Left renal cortex interstitium (tissue), 4 donors: Measurements from ENCODE around the gene MBD6. TPM values are rescaled to one million over a fixed set of nuclear protein-coding genes. Genes with fewer than 3 reads are reported as not detected.
"Not testable (repeated sequence)": the region's sequence is repeated elsewhere in the genome, so short reads cannot be mapped to it uniquely, and the experiment has no call there.

Experiments
- DNase-seq, 4 donors: peaks; one replicate each; pipeline ENCODE4 v3.0.0-alpha.2; 2013; ENCODE audit warnings: low read depth in 4 of 4, low spot score in 2 of 4, missing footprints in 1 of 4
- polyA plus RNA-seq, 4 donors: library from polyadenylated mRNA; unstranded; fragments of 120-200 nt; gene quantifications; one replicate each; pipeline ENCODE4 v1.2.1, GENCODE V29; 2013; ENCODE audit not compliant: insufficient read length in 4 of 4

Gene MBD6
- polyA plus RNA-seq, 4 donors, result 38.4 to 98.6 (median 75.0) TPM

DNA sequence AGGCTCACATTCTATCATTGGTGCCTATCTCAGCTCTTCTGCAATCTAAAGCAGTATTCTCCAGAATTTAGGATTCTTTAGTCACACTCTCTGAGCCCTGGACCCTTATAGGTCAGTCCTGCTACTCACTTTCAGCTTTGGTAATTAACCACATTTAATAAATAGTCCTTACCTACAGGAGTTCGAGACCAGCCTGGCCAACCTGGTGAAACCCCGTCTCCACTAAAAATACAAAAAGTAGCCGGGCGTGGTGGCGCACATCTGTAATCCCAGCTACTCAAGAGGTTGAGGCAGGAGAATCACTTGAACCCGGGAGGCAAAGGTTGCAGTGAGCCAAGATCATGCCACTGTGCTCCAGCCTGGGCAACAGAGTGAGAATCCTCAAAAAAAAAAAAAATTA is 8.9 kb upstream of the MBD6 start:
- not testable (repeated sequence) for DNase-seq

DNA sequence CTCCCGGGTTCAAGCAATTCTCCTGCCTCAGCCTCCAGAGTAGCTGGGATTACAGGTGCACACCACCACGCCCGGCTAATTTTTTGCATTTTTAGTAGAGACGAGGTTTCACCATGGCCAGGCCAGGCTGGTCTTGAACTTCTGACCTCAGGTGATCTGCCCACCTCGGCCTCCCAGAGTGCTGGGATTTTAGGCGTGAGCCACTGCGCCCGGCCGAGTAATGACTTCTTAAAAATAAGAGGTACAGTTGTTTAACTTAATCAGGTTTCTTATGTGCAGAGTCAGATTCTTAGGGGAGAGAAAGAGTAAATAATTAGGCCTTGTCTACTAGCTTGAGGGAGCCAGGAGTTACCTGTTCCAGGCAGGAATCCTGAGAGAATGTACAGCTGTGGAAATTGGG is 8.4 kb upstream of the MBD6 start:
- DNase-seq, result not testable (repeated sequence)

DNA sequence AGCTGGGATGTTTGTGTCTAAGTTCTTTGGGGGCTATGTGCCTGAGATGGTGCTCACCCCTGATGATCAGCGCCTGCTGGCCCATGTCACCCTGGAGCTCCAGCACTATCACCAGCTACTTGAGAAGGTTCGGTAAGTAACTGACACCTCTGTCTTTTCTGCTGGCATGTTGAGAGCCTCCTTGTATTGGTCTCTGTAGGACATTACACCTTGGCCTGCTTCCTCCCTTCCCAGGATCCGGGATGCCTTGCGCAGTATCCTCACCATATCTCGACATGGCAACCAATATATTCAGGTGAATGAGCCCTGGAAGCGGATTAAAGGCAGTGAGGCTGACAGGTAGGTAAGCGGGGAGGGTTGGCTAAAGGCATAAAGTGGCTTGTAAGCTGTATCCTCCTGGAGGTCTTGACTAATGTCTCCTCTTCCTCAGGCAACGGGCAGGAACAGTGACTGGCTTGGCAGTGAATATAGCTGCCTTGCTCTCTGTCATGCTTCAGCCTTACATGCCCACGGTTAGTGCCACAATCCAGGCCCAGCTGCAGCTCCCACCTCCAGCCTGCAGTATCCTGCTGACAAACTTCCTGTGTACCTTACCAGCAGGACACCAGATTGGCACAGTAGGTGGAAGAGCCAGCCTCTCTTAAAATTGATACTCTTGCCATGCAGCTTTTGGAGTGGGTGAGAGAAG is 7.8 kb upstream of the MBD6 start:
- DNase-seq, result no peak

DNA sequence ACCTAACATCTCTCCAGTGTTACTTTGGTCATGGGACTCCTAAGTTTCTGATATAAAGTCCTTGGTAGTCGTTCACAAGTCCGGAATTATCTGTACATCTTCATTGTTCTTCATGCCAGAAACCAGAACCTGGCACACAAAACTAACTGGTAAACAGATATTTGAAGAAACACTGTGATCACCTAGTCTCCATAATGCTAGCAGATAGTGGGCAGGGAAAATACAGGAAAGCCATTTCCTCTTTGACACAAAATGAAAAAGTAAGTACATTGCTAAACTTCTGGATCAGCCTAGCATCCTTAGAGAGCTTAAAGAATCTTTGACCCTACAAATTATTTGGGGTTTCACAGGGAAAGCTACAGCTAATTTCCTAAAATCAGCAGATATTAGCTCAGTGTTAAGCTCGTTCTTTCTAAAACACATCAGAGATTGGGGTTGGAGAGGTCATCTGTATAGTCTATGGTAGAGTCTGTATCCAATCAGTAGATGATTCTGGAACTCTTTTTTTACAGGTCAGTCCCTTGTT is 7.2 kb upstream of the MBD6 start:
- no peak for DNase-seq

DNA sequence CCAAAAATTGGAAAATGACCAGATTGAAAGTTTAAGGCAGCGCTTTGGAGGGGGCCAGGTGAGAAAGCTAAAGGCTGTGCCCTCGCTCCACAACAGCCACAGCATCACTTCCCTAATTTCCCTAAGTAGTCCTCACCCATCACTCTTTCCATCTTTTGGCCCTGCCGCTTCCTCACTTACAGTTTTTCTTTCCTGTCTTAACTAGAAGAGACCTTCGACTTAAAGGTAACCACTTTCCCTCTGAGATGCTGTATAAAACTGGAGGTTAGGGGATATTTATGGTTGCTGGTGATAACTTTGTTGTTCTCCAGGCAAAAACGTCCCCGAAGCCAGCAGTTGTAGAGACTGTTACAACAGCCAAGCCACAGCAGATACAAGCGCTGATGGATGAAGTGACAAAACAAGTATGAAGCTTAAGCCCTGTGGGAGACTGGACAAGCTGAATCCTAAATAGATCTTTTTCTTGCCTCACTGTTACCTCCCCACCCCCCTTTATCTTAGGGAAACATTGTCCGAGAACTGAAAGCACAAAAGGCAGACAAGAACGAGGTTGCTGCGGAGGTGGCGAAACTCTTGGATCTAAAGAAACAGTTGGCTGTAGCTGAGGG is 6.6 kb upstream of the MBD6 start:
- no peak for DNase-seq

DNA sequence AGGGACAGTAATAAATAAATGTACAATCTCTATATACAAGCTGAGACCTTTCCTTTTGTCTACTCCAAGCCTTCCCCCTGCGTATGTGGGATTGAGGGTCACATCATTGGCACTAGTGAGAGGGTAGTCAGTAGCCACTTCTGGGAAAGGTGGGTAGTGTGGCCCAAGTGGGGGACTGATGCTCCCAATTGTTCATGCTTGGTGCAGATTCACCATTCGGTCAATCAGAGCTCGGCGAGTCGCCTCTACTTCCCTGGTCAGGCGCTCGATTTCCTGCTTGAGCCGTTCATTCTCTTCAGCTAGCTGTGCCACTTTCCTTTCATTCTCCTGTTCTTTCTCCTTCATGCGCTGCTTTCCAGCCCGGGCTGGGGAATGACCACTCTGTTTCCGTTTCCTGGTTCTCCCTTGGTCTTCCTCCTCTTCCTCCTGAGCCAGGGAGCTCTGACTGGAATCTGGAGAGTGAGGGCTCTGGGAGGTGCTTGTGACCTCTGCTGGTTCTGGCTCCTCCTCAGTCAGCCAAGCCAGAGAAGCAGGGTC is 5.9 kb upstream of the MBD6 start:
- no peak for DNase-seq

DNA sequence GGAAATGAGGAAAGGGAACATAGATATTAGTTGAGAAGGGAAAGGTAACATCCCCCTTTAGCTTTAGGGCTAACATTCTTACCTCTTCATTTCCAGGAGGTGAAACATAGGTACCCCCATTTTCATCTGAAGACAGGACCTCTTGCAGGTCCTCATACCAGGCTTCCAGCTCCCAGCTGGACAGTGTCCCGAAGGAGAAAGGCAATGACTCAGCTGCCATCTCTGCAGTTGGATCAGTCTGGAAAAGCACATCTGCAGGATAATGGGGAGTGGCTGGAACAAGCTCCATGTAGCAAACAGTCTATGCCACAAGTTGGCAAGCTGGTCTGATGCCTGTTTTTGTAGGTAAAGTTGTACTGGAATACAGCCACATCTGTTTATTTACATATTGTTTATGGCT is 5.4 kb upstream of the MBD6 start:
- no peak for DNase-seq

DNA sequence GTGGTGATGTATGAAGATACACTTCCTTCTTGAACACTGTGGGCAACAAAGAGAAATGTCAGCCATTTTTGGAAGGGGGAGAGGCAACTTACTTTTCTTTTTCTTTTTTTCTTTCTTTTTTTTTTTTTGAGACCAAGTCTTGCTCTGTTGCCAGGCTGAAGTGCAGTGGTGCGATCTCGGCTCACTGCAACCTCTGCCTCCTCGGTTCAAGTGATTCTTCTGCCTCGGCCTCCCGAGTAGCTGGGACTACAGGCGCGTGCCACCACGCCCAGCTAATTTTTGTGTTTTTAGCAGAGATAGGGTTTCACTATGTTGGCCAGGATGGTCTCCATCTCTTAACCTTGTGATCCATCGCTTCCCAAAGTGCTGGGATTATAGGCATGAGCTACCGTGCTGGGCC is 4.9 kb upstream of the MBD6 start:
- DNase-seq, result not testable (repeated sequence)

DNA sequence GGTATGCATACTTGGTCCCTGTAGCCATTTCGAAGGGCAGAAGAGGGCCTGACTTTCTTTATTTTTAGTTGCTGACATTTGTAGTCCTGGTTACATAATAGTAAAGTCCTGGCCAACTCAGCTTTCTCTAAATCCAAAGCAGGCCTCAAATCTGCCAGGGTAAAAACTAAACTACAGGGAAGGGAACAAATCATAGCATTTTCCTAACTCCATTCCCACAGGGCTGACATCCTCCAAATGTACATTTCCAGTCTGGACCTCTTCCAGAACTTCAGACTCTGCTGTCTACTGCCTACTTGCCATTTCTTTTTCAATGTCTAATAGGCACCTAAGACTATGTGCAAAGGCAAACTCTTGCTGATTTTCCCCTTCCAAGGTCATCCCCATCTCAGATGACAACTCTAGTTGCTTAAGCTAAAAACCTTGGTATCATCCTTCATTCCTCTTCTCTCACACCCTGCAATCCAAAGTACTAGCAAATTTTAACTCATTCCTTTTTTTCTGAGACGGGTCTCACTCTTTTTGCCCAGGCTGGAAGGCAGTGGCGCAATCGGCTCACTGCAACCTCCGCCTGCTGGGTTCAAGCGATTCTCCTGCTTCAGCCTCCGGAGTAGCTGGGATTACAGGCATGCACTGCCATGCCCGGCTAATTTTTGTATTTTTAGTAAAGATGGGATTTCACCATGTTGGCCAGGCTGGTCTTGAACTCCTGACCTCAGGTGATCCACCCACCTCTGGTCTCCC is 4.3 kb upstream of the MBD6 start:
- no peak for DNase-seq

DNA sequence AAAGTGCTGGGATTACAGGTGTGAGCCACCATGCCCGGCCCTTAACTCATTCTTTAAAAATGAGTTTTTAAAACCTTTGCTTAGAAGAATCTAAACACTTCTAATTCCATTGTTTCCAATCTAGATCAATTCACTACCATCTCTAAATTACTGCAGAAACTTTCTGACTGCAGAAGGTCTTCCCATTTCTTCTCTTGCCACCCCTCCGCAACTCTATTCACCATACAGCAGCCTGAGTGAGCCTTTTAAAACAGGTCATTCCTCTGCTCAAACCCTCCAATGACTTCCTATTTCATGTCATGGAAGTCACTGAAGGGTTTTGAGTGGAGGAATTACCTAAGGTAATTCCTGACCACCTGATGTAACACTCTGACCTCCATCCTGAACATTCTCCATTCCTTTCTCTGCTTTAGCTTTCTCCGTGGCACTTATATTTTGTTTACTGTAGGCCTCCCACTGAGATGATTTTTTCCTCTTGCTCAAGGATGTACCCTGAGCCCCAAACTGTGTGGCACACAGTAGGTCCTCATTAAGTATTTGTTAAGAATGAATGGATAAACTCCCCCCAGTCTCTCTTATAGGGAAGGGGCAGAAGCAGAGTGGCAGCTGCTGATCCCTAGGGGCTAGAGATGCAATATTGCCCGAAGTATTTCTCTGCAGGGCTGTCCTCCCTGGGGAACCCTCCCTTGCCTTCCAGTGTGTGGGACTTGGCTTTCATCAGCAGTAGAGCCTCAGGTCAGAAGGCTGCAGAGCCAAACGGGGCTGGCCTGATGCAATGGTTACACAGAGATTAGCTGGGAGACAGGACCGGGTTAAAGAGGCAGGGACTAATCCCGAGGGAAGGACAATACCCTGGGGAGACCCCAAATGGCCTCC is 3.5 kb upstream of the MBD6 start:
- no peak for DNase-seq

DNA sequence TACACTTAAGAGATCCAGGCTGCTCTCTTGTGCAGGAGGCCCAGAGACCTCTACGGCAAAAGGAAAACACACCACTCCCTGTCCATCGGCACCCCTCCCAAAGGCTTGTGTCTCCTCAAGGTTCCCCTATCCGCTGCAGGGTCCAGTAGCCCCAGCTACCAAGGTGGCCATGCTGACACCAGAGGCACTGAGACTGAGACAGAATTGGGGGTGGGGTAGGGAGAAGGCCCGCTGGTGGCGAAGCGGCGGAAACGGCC is 2.9 kb upstream of the MBD6 start:
- DNase-seq, result peak in 1 of 4 donors; percentile 47

DNA sequence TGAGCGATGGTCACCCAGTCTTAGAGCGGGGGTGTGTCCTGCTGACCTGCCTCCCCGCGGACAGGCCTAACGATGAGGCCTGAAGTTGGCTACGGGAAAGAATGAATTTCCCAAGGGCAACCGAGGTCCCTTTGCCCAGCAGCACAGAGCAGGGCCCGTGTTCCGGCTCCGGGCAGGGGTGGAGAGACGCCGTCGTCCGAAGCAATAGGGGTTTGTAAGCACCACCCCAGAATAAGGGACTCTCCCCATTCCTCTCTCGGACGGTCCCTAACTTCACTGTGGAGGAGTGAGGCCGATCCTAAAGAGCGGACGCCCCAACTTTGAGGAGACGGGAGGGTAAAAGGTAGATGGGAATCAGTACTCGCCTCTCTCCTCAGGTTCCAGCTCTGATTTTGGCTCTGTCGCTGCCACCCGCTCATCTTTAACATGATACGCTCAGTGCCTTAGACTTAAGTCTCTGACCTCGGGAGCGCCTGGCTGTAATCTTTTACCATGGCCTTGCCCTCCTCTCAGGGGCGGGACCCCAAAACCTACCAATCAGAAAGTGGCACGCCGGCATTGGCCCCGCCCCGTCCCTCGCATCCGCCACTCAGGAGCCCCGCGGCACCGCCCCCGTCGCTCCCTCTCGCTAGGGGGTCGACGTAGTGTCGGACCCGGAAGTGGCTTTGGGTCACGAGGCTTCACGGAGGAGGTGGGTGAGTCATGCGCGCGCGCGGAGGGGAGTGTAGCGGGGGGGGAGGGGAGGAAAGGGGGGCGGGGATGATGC is 2.4 kb upstream of the MBD6 start, which contains the start of gene DDIT3:
DDIT3 (minus strand) TSS at position 462 of the 766 bp plus-strand sequence. CDS start 3,108 bp downstream, outside the sequence.
- DNase-seq, result peak; percentile 90 to 97 (median 96)

DNA sequence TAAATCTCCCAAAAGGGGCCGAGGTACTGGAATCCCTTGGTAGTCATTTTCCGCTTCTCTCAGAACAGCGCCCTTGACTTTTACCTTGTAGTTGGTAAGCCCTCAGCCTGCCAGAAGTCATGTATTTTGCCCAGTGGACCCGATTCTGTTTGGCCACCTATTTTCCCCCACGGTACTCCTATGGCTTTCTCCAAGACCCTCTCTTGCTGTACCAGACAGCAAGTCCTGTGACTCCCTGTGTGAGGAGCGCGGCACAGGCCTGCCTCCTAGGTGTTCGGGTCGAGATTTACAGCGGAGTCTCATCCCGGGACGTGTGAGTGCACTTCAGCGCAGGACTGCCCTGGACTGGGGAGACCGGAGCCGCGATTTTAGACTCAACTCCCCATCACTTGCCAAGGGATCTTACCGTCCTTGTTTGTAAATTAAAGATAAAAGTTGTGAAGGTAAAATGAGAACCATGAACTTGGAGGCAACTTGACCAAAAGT is 1.1 kb upstream of the MBD6 start:
- peak in 3 of 4 donors; percentile 21 to 47 (median 41) for DNase-seq

DNA sequence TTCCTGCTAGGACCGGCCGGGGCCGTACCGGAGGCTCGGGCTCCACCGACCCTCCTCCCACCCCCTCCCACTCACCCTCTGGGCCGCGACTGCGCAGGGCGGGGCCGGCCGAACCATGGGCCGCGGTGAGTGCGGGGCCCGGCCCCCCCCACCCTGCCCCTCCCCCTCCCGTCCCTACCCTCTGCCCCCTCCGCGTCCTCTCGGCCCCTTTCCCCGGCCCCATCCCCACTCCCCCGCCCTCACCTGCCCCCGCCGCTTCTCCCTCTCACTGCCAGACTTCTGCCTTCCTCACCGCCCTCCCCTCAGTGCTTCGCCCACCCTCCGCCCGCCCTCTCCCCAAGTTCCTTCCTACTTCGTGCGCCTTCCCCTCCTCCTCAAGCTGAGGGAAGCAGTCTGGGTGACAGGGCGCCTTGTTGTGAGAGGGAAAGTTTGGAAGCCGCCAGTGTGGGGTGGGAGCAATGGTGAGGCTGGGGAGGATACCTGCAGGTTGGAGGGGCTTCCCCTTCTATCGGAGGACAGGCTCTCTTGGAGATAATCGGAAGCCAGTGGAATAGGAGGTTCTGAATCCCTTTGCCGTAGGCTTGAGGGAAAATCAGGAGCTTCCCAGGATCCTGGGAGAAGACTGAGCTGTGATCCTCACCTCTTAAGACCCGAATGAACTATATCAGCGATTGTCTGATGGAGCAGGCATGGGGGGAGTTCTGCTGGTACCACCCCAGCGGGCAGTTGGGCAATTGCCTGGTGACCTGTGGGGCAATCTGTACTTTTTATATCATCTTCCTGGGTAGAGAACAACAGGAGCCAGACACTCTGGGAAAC is 472 bp downstream of the MBD6 start:
- DNase-seq, result peak in 1 of 4 donors; percentile 69

DNA sequence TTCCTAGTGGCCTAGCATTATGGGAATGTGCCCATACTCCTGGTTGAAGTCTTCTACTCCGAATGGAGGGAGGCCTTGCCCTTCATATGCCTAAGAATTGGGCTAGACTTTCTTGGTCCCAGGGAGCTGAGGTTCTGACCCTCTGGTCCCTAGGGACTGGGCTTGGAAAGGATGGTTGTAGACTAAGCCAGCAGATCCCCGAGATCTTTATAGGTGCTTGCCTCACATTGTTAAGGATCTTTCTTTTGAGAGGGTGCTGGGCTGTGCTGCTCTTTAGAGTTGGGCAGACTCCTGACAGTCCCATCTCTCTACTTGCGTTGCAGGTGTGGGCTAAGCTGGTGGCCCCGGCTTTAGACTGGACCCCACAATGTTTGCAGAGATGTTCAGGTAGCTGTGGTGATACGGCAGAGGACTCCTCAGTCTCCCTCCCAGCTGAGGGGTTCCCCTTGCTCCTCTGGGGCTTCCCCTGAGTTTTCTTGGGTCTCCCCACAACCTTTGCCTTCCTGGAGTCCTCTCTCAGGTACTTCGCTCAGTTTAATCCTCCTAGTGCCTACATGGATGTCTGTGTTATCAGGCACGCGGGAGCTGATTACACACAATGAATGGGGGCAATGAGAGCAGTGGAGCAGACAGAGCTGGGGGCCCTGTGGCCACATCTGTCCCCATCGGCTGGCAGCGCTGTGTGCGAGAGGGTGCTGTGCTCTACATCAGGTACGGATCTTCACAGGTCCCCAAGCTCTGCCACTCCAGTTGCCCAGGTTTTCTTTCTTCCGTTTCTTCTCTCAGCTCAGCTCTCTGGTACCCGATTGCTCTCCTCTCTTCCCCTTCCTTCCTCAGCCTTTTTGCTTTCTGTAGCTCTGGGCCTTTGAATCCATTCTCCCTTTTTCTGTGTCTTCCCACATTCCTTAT is 1.3 kb downstream of the MBD6 start:
- DNase-seq, result no peak

DNA sequence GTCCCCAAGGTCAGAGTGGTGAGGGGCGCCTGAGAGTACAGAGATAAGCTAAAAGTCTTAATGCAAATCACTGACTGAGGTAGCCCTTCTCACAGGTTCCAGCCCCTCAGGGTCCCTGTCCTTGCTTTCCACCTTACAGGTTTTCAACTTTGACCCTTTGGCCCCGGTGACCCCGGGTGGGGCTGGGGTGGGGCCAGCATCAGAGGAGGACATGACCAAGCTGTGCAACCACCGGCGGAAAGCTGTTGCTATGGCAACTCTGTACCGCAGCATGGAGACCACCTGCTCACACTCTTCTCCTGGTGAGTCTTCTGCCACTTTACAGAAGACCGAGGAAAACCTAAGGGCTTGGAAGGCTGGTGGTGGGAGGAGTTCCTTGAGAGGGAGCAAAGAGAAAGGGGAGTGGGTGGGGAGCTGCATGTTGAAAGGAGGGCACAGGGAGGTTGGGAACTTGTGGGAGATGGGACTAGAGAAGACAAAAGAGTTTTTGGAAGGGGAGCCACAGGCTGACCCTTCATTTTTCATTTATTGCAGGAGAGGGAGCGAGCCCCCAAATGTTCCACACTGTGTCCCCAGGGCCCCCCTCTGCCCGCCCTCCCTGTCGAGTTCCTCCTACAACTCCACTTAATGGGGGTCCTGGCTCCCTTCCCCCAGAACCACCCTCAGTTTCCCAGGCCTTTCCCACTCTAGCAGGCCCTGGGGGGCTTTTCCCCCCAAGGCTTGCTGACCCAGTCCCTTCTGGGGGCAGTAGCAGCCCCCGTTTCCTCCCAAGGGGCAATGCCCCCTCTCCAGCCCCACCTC is 2.4 kb downstream of the MBD6 start:
- DNase-seq, result no peak
